ENCODE measurements around the gene ITGB5.

- TF ChIP-seq, protein P1, sequence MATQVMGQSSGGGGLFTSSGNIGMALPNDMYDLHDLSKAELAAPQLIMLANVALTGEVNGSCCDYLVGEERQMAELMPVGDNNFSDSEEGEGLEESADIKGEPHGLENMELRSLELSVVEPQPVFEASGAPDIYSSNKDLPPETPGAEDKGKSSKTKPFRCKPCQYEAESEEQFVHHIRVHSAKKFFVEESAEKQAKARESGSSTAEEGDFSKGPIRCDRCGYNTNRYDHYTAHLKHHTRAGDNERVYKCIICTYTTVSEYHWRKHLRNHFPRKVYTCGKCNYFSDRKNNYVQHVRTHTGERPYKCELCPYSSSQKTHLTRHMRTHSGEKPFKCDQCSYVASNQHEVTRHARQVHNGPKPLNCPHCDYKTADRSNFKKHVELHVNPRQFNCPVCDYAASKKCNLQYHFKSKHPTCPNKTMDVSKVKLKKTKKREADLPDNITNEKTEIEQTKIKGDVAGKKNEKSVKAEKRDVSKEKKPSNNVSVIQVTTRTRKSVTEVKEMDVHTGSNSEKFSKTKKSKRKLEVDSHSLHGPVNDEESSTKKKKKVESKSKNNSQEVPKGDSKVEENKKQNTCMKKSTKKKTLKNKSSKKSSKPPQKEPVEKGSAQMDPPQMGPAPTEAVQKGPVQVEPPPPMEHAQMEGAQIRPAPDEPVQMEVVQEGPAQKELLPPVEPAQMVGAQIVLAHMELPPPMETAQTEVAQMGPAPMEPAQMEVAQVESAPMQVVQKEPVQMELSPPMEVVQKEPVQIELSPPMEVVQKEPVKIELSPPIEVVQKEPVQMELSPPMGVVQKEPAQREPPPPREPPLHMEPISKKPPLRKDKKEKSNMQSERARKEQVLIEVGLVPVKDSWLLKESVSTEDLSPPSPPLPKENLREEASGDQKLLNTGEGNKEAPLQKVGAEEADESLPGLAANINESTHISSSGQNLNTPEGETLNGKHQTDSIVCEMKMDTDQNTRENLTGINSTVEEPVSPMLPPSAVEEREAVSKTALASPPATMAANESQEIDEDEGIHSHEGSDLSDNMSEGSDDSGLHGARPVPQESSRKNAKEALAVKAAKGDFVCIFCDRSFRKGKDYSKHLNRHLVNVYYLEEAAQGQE (IDR thresholded peaks at IDR 0.05; ENCODE audit: insufficient read depth in 1 of 2, low read depth in 2 of 2, low read length in 2 of 2): no peak
- TF ChIP-seq POLR2AphosphoS5 (IDR thresholded peaks at IDR 0.05; ENCODE audit: low read depth, low read length) (no peak), SIN3A (IDR thresholded peaks at IDR 0.05; ENCODE audit: borderline replicate concordance, insufficient read depth, low read length) (no peak), TAF1 (IDR thresholded peaks at IDR 0.05; ENCODE audit: borderline replicate concordance, insufficient read depth, low read length) (no peak)
These were observed 117.7 kb downstream of the ITGB5 start for GRCh38 chr3:124769462-124769861.

Measured in PFSK-1 (cell line).